ENCODE results near the gene OPRL1. TPM values are rescaled to one million over a fixed set of nuclear protein-coding genes. Genes with fewer than 3 reads are reported as not detected.
A peak's percentile ranks its signal among the peaks of the same experiment; 100 is the strongest.

OPRL1 gene
- total and polyA plus RNA-seq, 2 of the 8 experiments (the other 6 are each of a cell fraction or from before 2014, with no cell fraction given), result 0.63 to 0.98 TPM

GRCh38 chr20:64077094-64077493, 2.8 kb upstream of the OPRL1 start:
- Histone ChIP-seq H3K9me3 (ENCODE audit: insufficient read depth in 2 of 2, low read depth in 1 of 2, low read length in 1 of 2) (no peaks in the 10 kb centered on the region), H2BK20ac (ENCODE audit: low read length) (no peak overlapping the region), H3K56ac (replicated peaks; ENCODE audit: insufficient read length, low read depth, low read length) (no peak overlapping the region), H3K4me3 (ENCODE audit: extremely low read depth in 1 of 4, insufficient read depth in 2 of 4, low read depth in 3 of 4, low read length in 4 of 4) (no peak overlapping the region), H2AK5ac (ENCODE audit: low read depth, low read length) (no peak overlapping the region), H3K27me3 (replicated peaks in 1 of 4; ENCODE audit: control insufficient read depth in 3 of 4, extremely low read depth in 1 of 4, insufficient read depth in 3 of 4, low read length in 3 of 4) (peaks cover 1 to 16% (median 11%) of the 10 kb centered on the region in 4 experiments; a peak in 6 of 7 replicates), H4K91ac (replicated peaks; ENCODE audit: insufficient read length, low read length) (no peak overlapping the region), H3K79me2 (ENCODE audit: control insufficient read depth in 1 of 2, insufficient read depth in 2 of 2, low read length in 2 of 2) (no peaks in the 10 kb centered on the region), H3K4me1 (replicated peaks in 1 of 4; ENCODE audit: control insufficient read depth in 3 of 4, insufficient read depth in 4 of 4, low read length in 3 of 4) (peaks cover 0 to 19% (median 10%) of the 10 kb centered on the region in 4 experiments; a peak in 5 of 7 replicates), H3K4me2 (ENCODE audit: insufficient read depth in 1 of 2, low read depth in 2 of 2, low read length in 2 of 2) (no peak overlapping the region), H3K79me1 (ENCODE audit: low read depth, low read length) (no peaks in the 10 kb centered on the region), H3K36me3 (ENCODE audit: control insufficient read depth in 2 of 4, insufficient read depth in 4 of 4, low read length in 3 of 4) (peaks cover 0 to 6% (median 3%) of the 10 kb centered on the region in 4 experiments; a peak in 3 of 8 replicates), H3K23ac (ENCODE audit: insufficient read length) (no peak overlapping the region), H3K27ac (ENCODE audit: low read depth, low read length) (no peak overlapping the region), H2BK5ac (ENCODE audit: low read depth, low read length) (no peak overlapping the region), H2AFZ (ENCODE audit: low read length) (no peak overlapping the region), H2BK12ac (ENCODE audit: low read depth, low read length) (no peak overlapping the region), H3K18ac (ENCODE audit: extremely low read depth, low read length) (no peak overlapping the region), H3K14ac (ENCODE audit: insufficient read length) (no peak overlapping the region), H2BK15ac (ENCODE audit: low read length) (no peak overlapping the region), H4K5ac (ENCODE audit: insufficient read length, low read depth, low read length) (no peak overlapping the region), H4K20me1 (replicated peaks in 1 of 2; ENCODE audit: control insufficient read depth in 1 of 2, insufficient read depth in 2 of 2, low read length in 2 of 2) (peaks cover 0 to 4% of the 10 kb centered on the region in 2 experiments), H3K9ac (replicated peaks in 1 of 4; ENCODE audit: extremely low read depth in 1 of 4, low read depth in 3 of 4, low read length in 3 of 4) (no peak overlapping the region), H4K8ac (ENCODE audit: extremely low read depth, insufficient read depth, low read length) (peak overlapping the region; percentile 25), H3K4ac (replicated peaks; ENCODE audit: insufficient read length, low read depth, low read length) (no peak overlapping the region), H3K23me2 (ENCODE audit: low read depth, low read length) (peaks cover 11% of the 10 kb centered on the region; the same call in 1 of the 2 replicates), H2BK120ac (replicated peaks; ENCODE audit: low read depth, low read length) (no peak overlapping the region)
- WGBS, 2 experiments (ENCODE audit: extremely low coverage in 1 of 2, insufficient coverage in 1 of 2, insufficient read length in 1 of 2, insufficient replicate concordance in 2 of 2, low coverage in 1 of 2, low lambda C conversion rate in 2 of 2, missing lambda C conversion rate in 1 of 2), result 95% methylated on average over 8 of the region's 8 CpGs; no CpG with 5 or more reads in 1 of the 2 experiments
- POLR2A ChIA-PET (ENCODE audit: partially characterized antibody), result interaction anchor here (0.6 to 4.6 kb wide), 3 partner anchors 9 to 103 kb away, joined by 3 to 27 read pairs (median 4); no protein-coding TSS in a partner anchor
- DNase-seq (ENCODE audit: low read depth in 1 of 2, low spot score in 2 of 2), result no peak
- CTCF ChIA-PET (ENCODE audit: partially characterized antibody), result interaction anchor here (12.9 to 13.0 kb wide), 2 partner anchors 21 to 41 kb away, joined by 139 to 144 read pairs; partner anchors contain the start of genes SOX18 and TCEA2
- FAIRE-seq, result no peak
- TF ChIP-seq RXRA (IDR thresholded peaks at IDR 0.05; ENCODE audit: insufficient read depth, low read depth, low read length), result no peak
- no peak for TF ChIP-seq POLR2AphosphoS5 (IDR thresholded peaks at IDR 0.05; ENCODE audit: low read depth, low read length)
- no peak for TF ChIP-seq CTCF (IDR thresholded peaks at IDR 0.05; ENCODE audit: control extremely low read depth in 1 of 3, insufficient read depth in 1 of 3, low read depth in 1 of 3, low read length in 3 of 3)
- TF ChIP-seq, protein P1, sequence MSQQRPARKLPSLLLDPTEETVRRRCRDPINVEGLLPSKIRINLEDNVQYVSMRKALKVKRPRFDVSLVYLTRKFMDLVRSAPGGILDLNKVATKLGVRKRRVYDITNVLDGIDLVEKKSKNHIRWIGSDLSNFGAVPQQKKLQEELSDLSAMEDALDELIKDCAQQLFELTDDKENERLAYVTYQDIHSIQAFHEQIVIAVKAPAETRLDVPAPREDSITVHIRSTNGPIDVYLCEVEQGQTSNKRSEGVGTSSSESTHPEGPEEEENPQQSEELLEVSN (IDR thresholded peaks at IDR 0.05), result no peak
- TF ChIP-seq CBX8 (IDR thresholded peaks at IDR 0.05; ENCODE audit: borderline replicate concordance, low read depth, low read length), result no peak
- TF ChIP-seq KDM4A (IDR thresholded peaks at IDR 0.05; ENCODE audit: low read depth, low read length, severe bottlenecking), result no peak
- TF ChIP-seq RAD21 (IDR thresholded peaks at IDR 0.05 in 1 of 2, conservative IDR thresholded peaks at IDR 0.05 in 1 of 2; ENCODE audit: low read depth in 2 of 2, low read length in 2 of 2), result no peak
- no peak for TF ChIP-seq PHF8 (conservative IDR thresholded peaks at IDR 0.05; ENCODE audit: low read depth, low read length)
- no peak for TF ChIP-seq SIX5 (IDR thresholded peaks at IDR 0.05; ENCODE audit: low read depth, low read length)
- TF ChIP-seq BRCA1 (IDR thresholded peaks at IDR 0.05; ENCODE audit: low read depth, low read length), result no peak
